Measurements from ENCODE around the gene SNRNP35.

GRCh38 chr12:123428591-123428990 is 29.3 kb upstream of the SNRNP35 start:
- TF ChIP-seq, protein P1, sequence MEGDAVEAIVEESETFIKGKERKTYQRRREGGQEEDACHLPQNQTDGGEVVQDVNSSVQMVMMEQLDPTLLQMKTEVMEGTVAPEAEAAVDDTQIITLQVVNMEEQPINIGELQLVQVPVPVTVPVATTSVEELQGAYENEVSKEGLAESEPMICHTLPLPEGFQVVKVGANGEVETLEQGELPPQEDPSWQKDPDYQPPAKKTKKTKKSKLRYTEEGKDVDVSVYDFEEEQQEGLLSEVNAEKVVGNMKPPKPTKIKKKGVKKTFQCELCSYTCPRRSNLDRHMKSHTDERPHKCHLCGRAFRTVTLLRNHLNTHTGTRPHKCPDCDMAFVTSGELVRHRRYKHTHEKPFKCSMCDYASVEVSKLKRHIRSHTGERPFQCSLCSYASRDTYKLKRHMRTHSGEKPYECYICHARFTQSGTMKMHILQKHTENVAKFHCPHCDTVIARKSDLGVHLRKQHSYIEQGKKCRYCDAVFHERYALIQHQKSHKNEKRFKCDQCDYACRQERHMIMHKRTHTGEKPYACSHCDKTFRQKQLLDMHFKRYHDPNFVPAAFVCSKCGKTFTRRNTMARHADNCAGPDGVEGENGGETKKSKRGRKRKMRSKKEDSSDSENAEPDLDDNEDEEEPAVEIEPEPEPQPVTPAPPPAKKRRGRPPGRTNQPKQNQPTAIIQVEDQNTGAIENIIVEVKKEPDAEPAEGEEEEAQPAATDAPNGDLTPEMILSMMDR (IDR thresholded peaks at IDR 0.05; ENCODE audit: poor library complexity), result no peak
- no peak for TF ChIP-seq EZH2 (IDR thresholded peaks at IDR 0.05; ENCODE audit: borderline replicate concordance)
